ENCODE measurements around the gene ERC1.

Gene ERC1

GRCh38 chr12:1365703-1366102 lies 374.7 kb downstream of the ERC1 start:
- no peak for DNase-seq

GRCh38 chr12:1367331-1368291 lies 376.6 kb downstream of the ERC1 start:
- DNase-seq, result peak; percentile 16

- no peak for DNase-seq
Observed at GRCh38 chr12:1369460-1369859, 378.4 kb downstream of the ERC1 start.

- no peak for DNase-seq
Observed at GRCh38 chr12:1369938-1370500, 379.0 kb downstream of the ERC1 start.

DNA sequence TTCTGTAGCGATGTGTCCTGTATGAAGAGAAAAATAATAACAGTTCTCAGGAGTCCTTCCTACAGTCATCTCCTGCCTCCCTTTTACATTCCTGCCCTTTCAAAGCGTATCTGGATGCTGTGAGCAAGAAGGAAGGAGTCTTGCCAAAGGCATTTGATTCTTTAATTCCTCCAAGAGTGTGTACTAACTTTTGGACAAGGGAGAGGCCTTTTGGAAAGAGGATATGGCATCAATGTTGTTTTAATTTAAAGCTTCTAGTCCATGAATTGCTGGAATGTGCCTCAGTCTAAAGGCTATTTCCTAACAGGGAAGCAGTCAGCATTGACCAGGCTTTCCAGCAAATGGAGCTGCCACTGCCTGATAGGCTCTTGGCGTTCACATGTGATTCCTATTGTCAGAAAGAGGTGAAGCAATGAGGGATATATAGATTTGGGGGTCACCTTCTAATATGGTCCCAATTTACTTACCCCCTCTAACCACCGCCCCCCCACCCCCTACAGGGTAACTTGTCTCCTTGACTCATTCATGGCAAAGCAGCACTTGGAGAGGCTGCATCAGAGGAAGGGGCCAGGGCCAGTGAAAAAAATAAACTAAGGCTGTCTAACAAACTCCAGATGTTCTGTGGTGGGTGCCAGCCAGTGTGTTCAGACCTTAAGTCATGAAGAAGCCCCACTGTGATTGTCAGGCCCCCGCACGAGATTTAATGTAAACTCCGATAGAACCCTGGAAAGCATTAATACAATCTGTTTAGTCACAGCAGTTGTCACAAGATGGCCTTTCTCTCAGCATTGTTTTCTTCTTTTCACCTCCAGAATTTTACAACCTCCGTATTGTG lies 383.1 kb downstream of the ERC1 start:
- DNase-seq, result no peak

GRCh38 chr12:1375323-1375722 lies 384.3 kb downstream of the ERC1 start:
- DNase-seq, result no peak

DNA sequence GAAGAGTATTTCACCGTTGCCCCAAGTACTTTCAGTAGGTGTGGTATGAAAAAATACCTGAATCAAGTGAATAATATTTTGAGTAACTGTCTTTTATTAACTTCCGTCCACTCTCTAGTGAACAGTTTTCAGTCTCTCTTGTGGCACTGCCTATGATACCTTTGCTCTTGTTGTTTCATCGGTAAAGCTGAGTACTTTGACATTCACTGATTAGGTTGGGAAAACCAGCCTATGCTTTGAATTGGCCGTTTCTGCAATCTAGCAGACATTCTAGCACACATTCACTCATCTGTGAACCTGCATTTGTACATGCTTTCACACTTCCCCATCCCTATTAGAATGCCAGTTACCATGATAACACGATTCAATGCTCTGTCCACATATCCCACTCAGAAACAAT lies 386.1 kb downstream of the ERC1 start:
- no peak for DNase-seq

- no peak for DNase-seq
Observed at GRCh38 chr12:1377681-1378080, 386.7 kb downstream of the ERC1 start.

DNA sequence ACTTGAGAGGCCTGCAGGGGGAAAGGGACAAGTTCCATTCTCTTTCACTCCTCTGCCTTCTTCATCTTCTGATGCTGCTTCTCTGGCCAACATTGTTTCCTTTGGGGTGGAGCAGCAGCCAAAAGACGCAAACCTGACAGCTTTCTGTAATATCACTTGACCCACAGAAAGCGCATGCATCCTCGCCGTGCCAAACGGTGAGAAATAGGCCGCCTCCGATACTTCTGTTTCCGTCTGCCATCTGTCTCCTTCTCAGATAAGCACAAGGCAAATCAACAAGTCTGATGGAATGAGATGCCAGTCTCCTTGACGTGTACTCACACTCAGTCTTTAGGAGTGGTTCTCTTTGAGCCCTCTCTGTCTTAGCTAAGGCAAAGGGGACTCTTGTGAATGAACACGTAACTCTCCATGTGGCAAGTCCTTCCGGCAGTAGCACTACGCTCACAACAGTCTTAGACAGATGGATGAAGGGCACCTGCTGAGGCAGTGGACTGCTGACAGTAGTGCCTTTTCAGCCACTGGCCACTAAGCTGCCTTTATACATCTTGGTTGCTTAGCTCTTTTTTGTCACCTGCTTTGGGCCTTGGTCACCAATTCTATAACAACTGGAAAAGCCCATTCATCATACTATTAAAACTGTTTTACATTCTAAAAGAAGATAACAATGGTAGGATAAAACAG lies 389.3 kb downstream of the ERC1 start:
- DNase-seq, result no peak

DNA sequence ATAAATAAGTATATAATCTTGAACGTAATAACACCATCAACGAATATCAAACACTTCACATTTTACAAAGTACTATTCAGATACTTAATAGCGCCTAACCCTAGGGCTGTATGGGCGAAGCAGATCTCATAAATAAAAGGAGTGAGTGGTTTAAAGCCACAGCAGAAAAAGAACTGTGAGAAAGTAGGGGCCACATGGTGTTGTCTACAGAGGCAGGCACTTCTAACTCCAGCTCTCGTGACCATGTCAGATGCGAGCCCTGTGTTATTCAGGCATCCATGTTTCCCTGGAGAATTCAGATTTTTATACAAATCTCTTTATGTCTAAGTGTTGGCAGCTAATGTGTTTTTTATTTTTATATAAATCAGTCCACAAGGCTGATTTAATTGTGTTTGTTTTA lies 391.1 kb downstream of the ERC1 start:
- DNase-seq, result no peak

DNA sequence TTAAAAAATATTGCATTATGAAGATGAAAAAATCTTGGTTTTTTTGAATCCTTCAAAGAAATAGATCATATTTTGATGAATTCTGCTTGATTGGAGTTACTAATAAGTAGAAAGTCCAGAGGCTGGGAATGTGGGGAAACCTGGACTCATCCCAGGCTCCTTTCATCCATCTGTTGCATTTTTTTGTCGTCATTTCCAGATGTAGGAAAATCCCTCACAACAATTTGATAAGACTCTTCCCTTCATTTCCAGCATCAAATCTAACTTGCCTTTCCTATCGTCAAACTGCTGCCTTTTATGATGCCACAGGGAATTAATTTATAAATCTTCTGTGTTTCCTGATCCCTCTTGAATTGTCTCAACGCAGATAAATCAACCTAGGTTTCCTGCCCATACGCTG lies 391.8 kb downstream of the ERC1 start:
- no peak for DNase-seq

DNA sequence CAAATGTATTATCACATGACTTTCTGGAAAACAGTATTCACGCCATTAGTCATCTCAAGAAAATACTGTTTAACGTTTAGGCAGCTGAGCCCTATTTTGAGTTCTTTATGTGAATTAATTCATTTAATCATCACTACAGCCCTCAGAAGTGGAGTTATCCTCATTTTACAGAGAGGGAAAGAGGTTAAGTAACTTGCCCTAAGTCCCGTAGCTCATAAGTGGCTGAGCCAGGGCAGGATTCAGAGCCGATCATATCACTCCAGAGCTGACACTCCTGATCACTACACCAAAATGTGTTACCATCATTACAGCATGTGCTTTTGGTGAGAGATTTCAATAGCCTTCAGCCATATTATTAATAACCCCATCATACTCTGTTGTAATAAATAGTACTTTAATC lies 392.7 kb downstream of the ERC1 start:
- no peak for DNase-seq

GRCh38 chr12:1384910-1385309 lies 393.9 kb downstream of the ERC1 start:
- DNase-seq, result no peak

DNA sequence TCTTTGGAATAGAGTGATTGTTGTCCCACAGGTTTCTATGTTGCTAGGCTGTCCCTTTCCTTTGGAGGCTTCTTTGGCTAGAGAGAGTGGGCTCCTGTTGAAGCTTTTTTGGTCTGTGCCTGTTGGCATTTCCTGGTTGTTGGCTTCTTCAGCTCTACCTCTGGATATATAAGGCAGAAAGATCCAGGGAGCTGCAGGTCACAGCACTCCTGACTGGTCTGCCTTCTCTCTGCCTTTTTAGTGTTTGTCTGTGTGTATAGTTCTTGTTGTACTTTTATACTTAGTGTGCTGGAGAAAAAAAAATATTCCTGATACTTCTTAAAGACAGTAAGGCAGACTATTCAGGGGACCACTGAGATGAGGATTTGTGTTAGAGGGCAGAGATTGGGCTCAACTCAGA lies 400.7 kb downstream of the ERC1 start:
- no peak for DNase-seq

GRCh38 chr12:1395421-1395955 lies 404.5 kb downstream of the ERC1 start:
- no peak for DNase-seq

GRCh38 chr12:1398673-1399072 lies 407.6 kb downstream of the ERC1 start:
- DNase-seq, result peak; percentile 17

DNA sequence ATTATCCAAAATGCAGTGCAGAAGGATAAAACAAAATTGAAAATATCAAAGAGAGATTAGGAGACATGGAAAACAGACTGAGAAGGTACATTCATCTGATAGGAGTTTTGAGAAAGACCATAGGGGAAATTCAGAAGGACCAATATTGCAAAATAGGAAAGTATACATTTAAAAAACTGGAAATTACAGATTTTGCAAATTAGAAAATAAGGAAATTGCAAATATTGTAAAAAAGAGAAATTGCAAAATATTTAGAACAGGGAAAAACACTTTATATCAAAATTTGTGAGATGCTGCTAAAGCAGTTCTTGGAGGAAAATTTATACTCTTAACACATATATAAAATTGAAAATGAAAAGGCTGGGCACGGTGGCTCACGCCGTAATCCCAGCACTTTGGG lies 410.9 kb downstream of the ERC1 start:
- no peak for DNase-seq

GRCh38 chr12:1403417-1403816 lies 412.4 kb downstream of the ERC1 start:
- DNase-seq, result no peak

DNA sequence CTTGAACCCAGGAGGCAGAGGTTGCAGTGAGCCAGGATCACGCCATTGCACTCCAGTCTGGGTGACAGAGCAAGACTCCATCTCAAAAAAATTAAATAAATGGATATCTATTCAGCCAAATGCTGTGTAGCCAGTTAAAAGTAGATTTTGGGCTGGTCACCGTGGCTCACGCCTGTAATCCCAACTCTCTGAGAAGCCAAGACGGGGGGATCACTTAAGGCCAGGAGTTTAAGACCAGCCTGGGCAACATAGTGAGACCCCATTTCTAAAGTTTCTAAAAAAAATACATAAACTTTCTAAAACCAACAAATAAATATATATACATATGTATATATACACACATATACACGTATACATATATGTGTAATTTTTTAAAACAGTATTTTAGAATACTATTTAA lies 414.6 kb downstream of the ERC1 start:
- no peak for DNase-seq

- no peak for DNase-seq
Observed at GRCh38 chr12:1410794-1411193, 419.8 kb downstream of the ERC1 start.

GRCh38 chr12:1413930-1414329 lies 422.9 kb downstream of the ERC1 start:
- DNase-seq, result no peak

- DNase-seq, result no peak
Observed at GRCh38 chr12:1418144-1418543, 427.1 kb downstream of the ERC1 start.

Data from T1000 (cell line).